A549 (cell line): ENCODE data around the gene PDZD4.

ENCODE experiments used
- CTCF ChIP-seq: fragments of >200 bp; sonication (Bioruptor Twin); formaldehyde crosslinking; IDR thresholded peaks from 3 replicates; pipeline ENCODE4 v1.5.1; 2016
- EP300 ChIP-seq, 2 experiments: fragments of >200 bp; sonication (Bioruptor Twin); formaldehyde crosslinking; IDR thresholded peaks; 2 replicates in 1 of 2; 3 replicates in 1 of 2; pipeline ENCODE4 v1.6.1; 2016 to 2017
- ZSCAN20 ChIP-seq: fragments of 250-450 bp; sonication (Bioruptor Pico); IDR thresholded peaks from 2 replicates; pipeline ENCODE4 v1.8.0; 2022; ENCODE audit warnings: mild to moderate bottlenecking, moderate library complexity

- no peak for TF ChIP-seq CTCF
- TF ChIP-seq EP300 (IDR thresholded peaks at IDR 0.05): no peak
- TF ChIP-seq ZSCAN20: no peak
Observed at GRCh38 chrX:153803211-153804099, 26.9 kb downstream of the PDZD4 start.
